Measurements from ENCODE around the gene SETD3. TPM values are rescaled to one million over a fixed set of nuclear protein-coding genes. Genes with fewer than 3 reads are reported as not detected.

SETD3 gene
- total and polyA plus RNA-seq, 2 of the 8 experiments (the other 6 are each of a cell fraction or from before 2014, with no cell fraction given) = 24.0 to 64.0 TPM

- TF ChIP-seq POLR2A (IDR thresholded peaks at IDR 0.05; ENCODE audit: control extremely low read depth in 1 of 2, low read depth in 2 of 2, low read length in 2 of 2) (no peak), CBX5 (IDR thresholded peaks at IDR 0.05; ENCODE audit: low read depth, low read length) (no peak), EZH2 (IDR thresholded peaks at IDR 0.05; ENCODE audit: low read depth, low read length, severe bottlenecking) (no peak), KDM5A (IDR thresholded peaks at IDR 0.05; ENCODE audit: low read length) (no peak), MAFK (IDR thresholded peaks at IDR 0.05; ENCODE audit: low read depth, low read length) (no peak), CREB1 (IDR thresholded peaks at IDR 0.05) (no peak), JUN (IDR thresholded peaks at IDR 0.05; ENCODE audit: low read depth, low read length) (no peak), BACH1 (IDR thresholded peaks at IDR 0.05; ENCODE audit: low read length) (no peak)
Observed at GRCh38 chr14:99520571-99521081, 40.0 kb upstream of the SETD3 start (continued).

Measured in H1 (cell line).